T-helper 2 cell treated with Interferon-gamma antibody and Interleukin-4, amounts not matched to agents 5 μg/mL and 100 μg/mL, for 36 hours (primary cell): ENCODE measurements around the gene MSI2.
"Not testable (repeated sequence)": the region's sequence is repeated elsewhere in the genome, so short reads cannot be mapped to it uniquely, and the experiment has no call there.

Experiments used
- DNase-seq: peaks from one replicate; pipeline ENCODE4 v3.0.0; 2021; ENCODE audit warnings: low spot score
- H3K27ac Mint-ChIP-seq: one replicate; pipeline ENCODE4 v1.8.0; 2021; ENCODE audit warnings: mild to moderate bottlenecking, mixed read lengths
- H3K27me3 Mint-ChIP-seq: one replicate; pipeline ENCODE4 v1.8.0; 2021; ENCODE audit warnings: low read depth, mixed read lengths
- H3K36me3 Mint-ChIP-seq: one replicate; pipeline ENCODE4 v1.8.0; 2021; ENCODE audit warnings: low read depth, mixed read lengths
- H3K4me1 Mint-ChIP-seq: one replicate; pipeline ENCODE4 v1.8.0; 2021; ENCODE audit warnings: low read depth, mixed read lengths
- H3K4me3 Mint-ChIP-seq: one replicate; pipeline ENCODE4 v1.8.0; 2022; ENCODE audit warnings: mild to moderate bottlenecking, moderate library complexity, mixed read lengths
- H3K9me3 Mint-ChIP-seq: one replicate; pipeline ENCODE4 v1.8.0; 2021; ENCODE audit warnings: mixed read lengths

The MSI2 gene

DNA sequence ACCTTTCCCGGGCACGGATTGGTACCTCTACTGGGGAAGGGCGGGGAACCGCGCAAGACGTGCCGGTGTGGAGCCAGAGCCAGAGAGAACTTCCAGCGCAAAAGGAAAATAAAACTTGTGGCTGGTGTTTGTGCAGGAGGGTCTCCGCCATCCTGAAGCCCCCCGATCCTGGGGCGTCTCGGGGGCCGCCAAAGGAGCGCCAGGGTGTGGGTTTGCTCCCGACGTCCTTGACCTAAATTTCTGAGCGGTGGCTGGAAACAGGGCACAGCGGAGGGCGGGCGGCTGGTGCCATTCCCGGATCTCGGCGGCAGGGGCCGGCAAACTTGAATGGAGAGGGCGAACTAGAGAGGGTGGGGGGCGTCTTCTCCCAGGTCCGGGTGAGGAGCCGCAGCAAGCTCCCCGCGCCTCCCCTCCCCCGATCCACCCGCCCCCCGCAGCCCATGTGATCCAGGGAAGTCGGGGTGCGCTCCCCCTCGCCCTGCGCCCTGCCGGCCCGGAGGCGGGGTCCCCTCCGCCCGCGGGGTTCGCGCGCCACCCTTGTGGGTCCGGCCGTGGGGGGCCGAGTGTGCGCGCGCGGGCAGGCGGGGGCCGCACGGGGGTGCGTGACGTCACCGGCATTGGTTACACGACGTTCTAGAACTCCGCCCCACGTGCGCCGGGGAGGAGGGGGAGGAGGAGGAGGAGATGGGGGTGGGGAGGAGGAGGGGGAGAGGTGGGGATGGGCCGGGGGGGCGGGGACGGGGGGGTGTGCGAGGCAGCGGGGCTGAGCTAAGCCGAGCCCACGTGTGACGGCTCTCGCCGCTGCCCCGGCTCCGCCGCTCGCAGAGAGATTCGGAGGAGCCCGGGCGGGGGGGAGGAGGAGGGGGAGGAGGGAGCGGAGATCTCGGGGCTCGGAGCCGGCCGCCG lies at the start of gene MSI2:
Gene MSI2, plus strand, starts transcription at position 748 of the 906 bp plus-strand sequence. CDS start 220 bp downstream, outside the sequence.
- Mint-ChIP-seq H3K27ac (peak within 1 kb of the TSS; percentile 97), H3K4me1 (peaks cover 41% of the 10 kb centered on the region), H3K36me3 (peaks cover 33% of the 10 kb centered on the region), H3K27me3 (peaks cover 2% of the 10 kb centered on the region), H3K9me3 (no peaks in the 10 kb centered on the region), H3K4me3 (peak within 1 kb of the TSS; percentile 96)
- DNase-seq, result peak; percentile 85

DNA sequence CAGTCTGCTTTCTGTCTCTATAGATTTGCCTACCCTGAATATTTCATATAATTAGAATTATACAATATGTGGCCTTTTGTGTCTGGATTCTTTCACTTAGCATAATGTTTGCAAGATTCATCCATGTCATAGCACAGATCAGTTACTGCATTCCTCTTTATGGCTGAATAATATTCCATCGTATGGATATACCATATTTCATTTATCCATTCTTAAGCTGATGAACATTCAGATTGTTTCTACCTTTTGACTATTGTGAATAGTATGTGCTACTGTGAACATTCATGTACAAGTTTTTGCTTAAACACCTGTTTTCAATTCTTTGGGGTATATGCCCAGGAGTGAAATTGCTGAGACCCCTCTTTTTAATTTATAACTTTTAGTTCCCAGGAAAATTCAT lies 49.4 kb upstream of the MSI2 start:
- no peak overlapping the region for H3K27ac Mint-ChIP-seq
- H3K27me3 Mint-ChIP-seq, result peaks cover 3% of the 10 kb centered on the region
- peaks cover 10% of the 10 kb centered on the region for H3K9me3 Mint-ChIP-seq
- no peak for DNase-seq
- H3K36me3 Mint-ChIP-seq, result no peaks in the 10 kb centered on the region
- H3K4me3 Mint-ChIP-seq, result no peak overlapping the region
- H3K4me1 Mint-ChIP-seq, result peaks cover 1% of the 10 kb centered on the region

DNA sequence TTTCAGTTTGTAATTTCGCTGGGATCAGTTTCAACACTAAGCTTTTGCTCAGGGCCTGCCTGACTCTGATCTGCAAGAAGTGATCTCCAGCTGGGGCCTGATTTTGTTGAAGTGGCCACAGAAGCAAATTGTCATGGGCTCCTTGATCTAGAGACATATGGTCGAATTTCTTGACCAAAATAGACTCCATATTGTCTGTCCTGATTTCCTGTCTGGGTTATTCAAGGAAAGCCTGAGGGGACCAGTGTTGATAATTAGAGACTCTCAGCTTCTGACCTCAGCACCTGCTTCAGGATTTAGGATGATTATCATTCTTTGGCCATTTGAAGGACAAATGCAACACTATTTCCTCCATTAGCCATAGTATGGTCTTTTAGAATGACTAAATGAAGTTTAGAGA lies 48.9 kb upstream of the MSI2 start:
- no peak overlapping the region for H3K4me3 Mint-ChIP-seq
- H3K4me1 Mint-ChIP-seq, result peaks cover 1% of the 10 kb centered on the region
- H3K9me3 Mint-ChIP-seq, result peaks cover 10% of the 10 kb centered on the region
- peaks cover 6% of the 10 kb centered on the region for H3K27me3 Mint-ChIP-seq
- no peak overlapping the region for H3K27ac Mint-ChIP-seq
- DNase-seq, result no peak
- no peaks in the 10 kb centered on the region for H3K36me3 Mint-ChIP-seq

DNA sequence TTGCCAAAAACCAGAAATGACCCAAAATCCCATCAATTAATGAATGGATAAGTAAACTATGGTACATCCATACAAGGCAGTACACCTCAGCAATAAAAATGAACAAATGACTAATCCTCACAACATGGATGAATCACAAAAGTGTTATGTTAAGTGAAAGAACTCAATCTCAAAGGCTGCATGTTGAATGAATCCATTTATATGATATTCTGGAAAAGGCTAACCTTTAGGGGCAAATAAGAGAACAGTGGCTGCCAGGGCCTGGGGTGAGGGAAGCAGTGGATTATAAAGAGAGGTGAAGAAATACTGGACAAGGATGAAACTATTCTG lies 46.1 kb upstream of the MSI2 start:
- no peak for DNase-seq
- H3K27ac Mint-ChIP-seq, result no peak overlapping the region

DNA sequence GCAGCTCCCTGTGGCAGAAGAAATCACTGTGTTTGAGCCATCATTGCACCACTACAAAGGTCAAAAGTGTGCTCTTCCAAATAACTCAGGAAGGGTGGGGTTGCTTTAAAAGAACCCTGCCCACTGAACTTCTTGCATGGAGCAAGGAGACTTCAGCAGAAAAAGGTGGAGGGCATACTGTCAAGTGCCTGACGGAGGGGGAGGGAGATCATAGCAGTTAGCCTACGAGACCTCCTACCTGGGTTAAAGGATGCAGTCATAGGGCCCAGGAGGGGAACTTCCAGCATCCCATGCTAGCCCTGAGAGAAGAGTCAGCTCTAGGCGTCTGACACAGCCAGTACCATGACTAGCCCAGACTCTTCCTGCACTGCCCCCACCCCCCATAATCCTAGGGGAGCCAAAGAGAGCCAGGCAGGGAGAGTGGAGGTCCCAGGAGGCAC lies 45.3 kb upstream of the MSI2 start:
- H3K4me3 Mint-ChIP-seq, result no peak overlapping the region
- peaks cover 10% of the 10 kb centered on the region for H3K27me3 Mint-ChIP-seq
- H3K27ac Mint-ChIP-seq, result no peak overlapping the region
- H3K4me1 Mint-ChIP-seq, result peaks cover 1% of the 10 kb centered on the region
- DNase-seq, result no peak
- peaks cover 10% of the 10 kb centered on the region for H3K9me3 Mint-ChIP-seq
- H3K36me3 Mint-ChIP-seq, result no peaks in the 10 kb centered on the region

More for the DNA sequence above, 46.1 kb upstream of the MSI2 start:
- Mint-ChIP-seq H3K36me3 (no peaks in the 10 kb centered on the region), H3K4me3 (no peak overlapping the region), H3K4me1 (peaks cover 1% of the 10 kb centered on the region), H3K9me3 (peaks cover 10% of the 10 kb centered on the region), H3K27me3 (peaks cover 7% of the 10 kb centered on the region)

DNA sequence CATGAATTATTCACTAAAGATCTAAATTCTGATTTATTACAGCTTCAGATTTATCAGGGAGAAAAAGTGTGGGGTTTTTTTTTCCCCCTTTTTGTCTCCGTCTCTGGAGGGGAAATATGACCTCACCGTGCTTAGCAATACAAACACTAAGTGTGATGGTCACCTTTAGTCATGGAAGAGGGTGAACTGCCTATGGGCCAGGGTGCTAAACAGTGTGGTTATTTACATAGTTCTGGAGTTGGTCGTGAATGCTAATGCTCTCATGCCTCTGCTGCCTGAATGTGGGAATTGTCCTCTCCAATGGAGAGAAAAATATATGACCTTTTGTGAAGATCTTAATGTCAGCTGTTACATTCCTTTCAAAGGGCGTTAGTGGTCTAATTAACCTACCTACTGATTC lies 44.8 kb upstream of the MSI2 start:
- H3K27ac Mint-ChIP-seq, result no peak overlapping the region

DNA sequence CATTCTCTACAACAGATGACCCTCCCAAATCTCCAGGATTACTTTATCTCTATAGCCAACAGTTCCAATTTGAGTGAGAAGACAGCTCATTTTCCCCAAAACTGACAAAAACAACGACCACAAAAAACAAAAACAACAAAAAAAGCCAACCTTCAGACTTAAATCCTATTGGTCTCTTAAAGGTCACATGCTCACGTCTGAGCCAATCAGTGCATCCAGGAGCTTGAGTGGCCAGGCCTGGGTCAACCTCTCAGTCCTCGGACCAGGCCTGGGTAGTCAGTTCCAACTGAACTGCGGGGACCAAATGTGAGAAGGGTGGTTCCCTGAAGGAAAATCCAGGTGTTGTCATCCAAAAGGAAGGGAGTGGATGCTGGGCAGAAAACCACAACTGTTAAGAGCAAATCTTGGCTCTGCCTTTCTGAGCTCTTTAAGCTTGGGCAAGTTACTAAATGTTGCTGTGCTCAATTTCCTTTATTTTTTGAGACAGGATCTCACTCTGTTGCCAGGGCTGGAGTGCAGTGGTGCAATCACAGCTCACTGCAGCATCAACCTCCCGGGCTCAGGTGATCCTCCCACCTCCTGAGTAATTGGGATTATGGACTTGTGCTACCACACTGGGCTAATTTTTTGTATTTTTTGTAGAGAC lies 43.0 kb upstream of the MSI2 start:
- Mint-ChIP-seq H3K36me3 (no peaks in the 10 kb centered on the region), H3K4me1 (peaks cover 1% of the 10 kb centered on the region), H3K4me3 (no peak overlapping the region), H3K27me3 (peaks cover 16% of the 10 kb centered on the region), H3K9me3 (peaks cover 2% of the 10 kb centered on the region), H3K27ac (no peak overlapping the region)
- DNase-seq, result no peak

More for the DNA sequence above, 44.8 kb upstream of the MSI2 start:
- Mint-ChIP-seq H3K36me3 (no peaks in the 10 kb centered on the region), H3K4me3 (no peak overlapping the region), H3K27me3 (peaks cover 10% of the 10 kb centered on the region), H3K9me3 (peaks cover 10% of the 10 kb centered on the region), H3K4me1 (peaks cover 1% of the 10 kb centered on the region)
- no peak for DNase-seq

DNA sequence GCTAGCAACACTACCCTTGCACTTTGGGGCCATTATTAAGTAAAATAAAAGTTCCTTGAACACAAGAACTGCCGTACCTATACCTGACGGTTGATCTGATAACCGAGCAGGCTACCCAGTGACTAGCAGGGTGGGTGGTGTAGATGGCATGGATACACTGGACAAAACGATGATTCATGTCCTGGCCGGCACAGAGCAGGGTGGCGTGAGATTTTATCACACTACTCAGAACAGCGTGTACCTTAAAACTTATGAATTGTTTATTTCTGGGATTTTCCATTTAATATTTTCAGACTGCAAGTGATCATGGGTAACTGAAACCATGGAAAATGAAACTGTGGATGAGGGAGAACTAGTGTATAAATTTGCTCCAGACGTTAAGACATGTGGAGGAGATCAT lies 41.0 kb upstream of the MSI2 start:
- no peak for DNase-seq
- H3K36me3 Mint-ChIP-seq, result no peaks in the 10 kb centered on the region
- peaks cover 1% of the 10 kb centered on the region for H3K4me1 Mint-ChIP-seq
- no peak overlapping the region for H3K4me3 Mint-ChIP-seq
- no peak overlapping the region for H3K27ac Mint-ChIP-seq
- peaks cover 24% of the 10 kb centered on the region for H3K27me3 Mint-ChIP-seq
- no peaks in the 10 kb centered on the region for H3K9me3 Mint-ChIP-seq

DNA sequence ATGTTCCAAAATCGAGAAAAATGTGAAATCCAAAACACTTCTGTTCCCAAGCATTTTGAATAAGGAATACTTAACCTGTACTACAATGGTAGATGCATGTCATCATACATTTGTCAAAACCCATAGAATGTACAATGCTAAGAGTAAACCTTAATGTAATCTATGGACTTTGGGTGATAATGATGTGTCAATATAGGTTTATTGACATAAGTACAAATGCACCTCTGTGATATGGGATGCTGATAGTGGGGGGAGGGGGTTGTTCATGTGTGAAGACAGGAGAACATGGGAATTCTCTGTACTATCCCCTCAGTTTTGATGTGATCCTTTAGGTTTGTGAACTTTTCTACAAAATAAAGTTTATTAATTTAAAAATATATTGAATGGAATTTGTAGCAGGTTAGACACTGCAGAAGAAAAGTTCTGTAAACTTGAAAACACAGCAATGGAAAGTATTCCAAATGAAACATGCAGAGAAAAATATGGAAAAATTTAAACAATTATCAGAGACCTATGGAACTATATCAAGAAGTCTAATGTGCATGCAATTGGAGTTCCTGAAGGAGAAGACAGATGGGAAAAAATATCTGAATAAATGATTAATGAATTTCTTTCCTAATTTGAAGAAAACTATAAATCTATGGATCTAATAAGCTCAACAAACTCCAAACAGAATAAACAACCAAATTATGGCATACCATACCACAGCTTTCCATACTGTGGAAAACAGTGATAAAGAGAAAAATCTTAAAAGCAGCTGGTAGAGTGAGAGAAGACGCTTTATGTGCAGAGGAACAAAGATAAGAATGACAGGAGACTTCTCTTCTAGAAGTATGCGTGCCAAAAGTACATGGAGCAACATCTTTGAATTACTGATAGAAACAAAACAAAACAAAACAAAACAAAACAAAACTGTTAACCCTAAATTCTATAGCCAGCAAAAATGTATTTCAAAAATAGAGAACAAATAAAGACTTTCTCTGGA lies 34.7 kb upstream of the MSI2 start:
- Mint-ChIP-seq H3K4me1 (no peaks in the 10 kb centered on the region), H3K36me3 (no peaks in the 10 kb centered on the region), H3K4me3 (no peak overlapping the region), H3K9me3 (peaks cover 15% of the 10 kb centered on the region), H3K27me3 (peaks cover 19% of the 10 kb centered on the region), H3K27ac (no peak overlapping the region)
- no peak for DNase-seq

DNA sequence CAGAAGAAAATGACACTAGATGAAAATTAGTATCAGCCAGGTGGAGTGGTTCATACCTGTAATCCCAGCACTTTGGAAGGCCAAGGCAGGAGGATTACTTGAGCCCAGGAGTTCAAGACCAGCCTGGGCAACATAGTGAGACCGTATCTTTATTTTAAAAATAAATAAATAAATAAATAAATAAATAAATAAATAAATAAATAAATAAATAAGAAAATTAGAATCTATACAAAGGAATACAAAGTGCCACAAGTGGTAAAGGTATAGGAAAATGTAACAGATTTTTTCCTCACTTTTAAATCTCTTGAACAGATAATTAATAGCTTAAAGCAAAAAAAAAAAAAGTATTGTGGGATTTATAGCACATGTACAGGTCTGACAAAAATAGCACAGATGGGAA lies 33.9 kb upstream of the MSI2 start:
- Mint-ChIP-seq H3K9me3 (peaks cover 15% of the 10 kb centered on the region), H3K27me3 (peaks cover 20% of the 10 kb centered on the region)
- not testable (repeated sequence) for H3K27ac Mint-ChIP-seq, H3K4me3 Mint-ChIP-seq, H3K36me3 Mint-ChIP-seq, H3K4me1 Mint-ChIP-seq, DNase-seq

DNA sequence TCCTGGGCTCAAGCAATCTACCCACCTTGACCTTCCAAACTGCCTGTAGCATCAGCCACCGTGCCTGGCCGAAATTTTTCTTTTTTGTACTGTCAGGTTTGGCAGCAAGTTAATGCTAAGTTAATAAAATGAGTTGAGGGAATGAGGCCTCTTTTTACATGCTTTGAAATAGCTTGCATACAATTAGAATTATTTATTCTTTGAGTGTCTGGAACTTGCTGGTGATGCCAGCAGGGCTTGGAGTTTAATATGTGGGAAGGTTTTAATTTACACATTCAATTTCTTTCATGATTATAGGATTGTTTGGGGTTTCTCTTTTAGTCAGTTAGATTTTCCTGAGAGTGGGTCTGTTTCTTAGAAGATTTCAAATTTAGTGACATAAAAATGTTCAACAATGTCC lies 31.2 kb upstream of the MSI2 start:
- peaks cover 18% of the 10 kb centered on the region for H3K27me3 Mint-ChIP-seq
- no peaks in the 10 kb centered on the region for H3K36me3 Mint-ChIP-seq
- no peaks in the 10 kb centered on the region for H3K4me1 Mint-ChIP-seq
- no peak overlapping the region for H3K4me3 Mint-ChIP-seq
- no peak for DNase-seq
- H3K27ac Mint-ChIP-seq, result no peak overlapping the region
- H3K9me3 Mint-ChIP-seq, result peaks cover 15% of the 10 kb centered on the region

DNA sequence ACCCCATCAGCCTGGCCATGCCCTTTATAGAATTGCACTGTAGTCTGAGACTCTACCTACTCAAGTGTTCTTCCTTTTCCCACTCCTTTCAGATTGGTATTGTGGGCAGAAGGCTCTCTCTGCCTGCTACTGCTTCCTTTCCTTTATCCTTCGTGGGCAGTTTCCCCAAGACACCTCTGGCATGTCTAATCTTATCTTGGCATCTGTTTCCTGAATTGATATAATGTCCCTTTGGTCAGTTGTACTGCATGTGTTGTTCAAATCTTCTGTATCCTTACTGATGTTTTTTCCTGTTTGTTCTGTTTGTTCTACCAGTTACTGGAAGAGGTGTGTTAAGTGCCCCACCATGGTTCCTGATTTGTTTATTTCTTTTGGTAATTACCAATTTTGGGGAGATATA lies 29.5 kb upstream of the MSI2 start:
- no peak overlapping the region for H3K4me3 Mint-ChIP-seq
- peaks cover 5% of the 10 kb centered on the region for H3K9me3 Mint-ChIP-seq
- H3K4me1 Mint-ChIP-seq, result no peaks in the 10 kb centered on the region
- DNase-seq, result no peak
- peaks cover 18% of the 10 kb centered on the region for H3K27me3 Mint-ChIP-seq
- H3K36me3 Mint-ChIP-seq, result no peaks in the 10 kb centered on the region
- no peak overlapping the region for H3K27ac Mint-ChIP-seq

DNA sequence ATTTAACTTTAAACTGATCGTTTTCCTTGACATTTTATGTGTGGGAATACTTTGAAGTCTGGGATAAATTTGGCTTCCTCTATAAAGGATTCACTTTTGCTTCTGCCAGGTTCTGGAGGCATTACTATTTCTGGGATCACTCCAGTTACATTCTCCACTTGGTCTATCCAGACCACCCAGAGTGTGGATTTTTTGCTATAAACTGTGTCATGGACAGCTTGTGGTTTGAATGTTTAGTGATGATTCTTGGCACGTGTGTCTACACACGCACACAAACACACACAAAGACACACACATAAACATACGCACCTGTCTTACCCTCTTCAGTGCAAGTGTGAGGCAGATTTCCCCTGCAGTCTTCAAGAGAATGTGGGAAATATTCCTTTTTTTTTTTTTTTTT lies 27.4 kb upstream of the MSI2 start:
- no peaks in the 10 kb centered on the region for H3K9me3 Mint-ChIP-seq
- no peaks in the 10 kb centered on the region for H3K4me1 Mint-ChIP-seq
- H3K36me3 Mint-ChIP-seq, result no peaks in the 10 kb centered on the region
- no peak overlapping the region for H3K4me3 Mint-ChIP-seq
- no peak overlapping the region for H3K27ac Mint-ChIP-seq
- peaks cover 29% of the 10 kb centered on the region for H3K27me3 Mint-ChIP-seq
- DNase-seq, result no peak
